WTC11 (cell line): ENCODE results near the gene SAFB. TPM values are rescaled to one million over a fixed set of nuclear protein-coding genes. Genes with fewer than 3 reads are reported as not detected.

ENCODE experiments used
- ATF1 ChIP-seq: sonication (generic); formaldehyde crosslinking; IDR thresholded peaks from 2 replicates; pipeline ENCODE4 v1.8.1; 2023; ENCODE audit warnings: mild to moderate bottlenecking, moderate library complexity, missing genetic modification reagents
- ATF6 ChIP-seq: sonication (generic); formaldehyde crosslinking; IDR thresholded peaks from 2 replicates; pipeline ENCODE4 v1.8.1; 2023; ENCODE audit warnings: mild to moderate bottlenecking, missing genetic modification reagents
- CDX4 ChIP-seq: fragments of 250-450 bp; sonication (Bioruptor Pico); IDR thresholded peaks from 2 replicates; pipeline ENCODE4 v1.9.0; 2021; ENCODE audit warnings: moderate library complexity, mild to moderate bottlenecking, inconsistent platforms, borderline replicate concordance
- CREM ChIP-seq: sonication (generic); formaldehyde crosslinking; IDR thresholded peaks from 2 replicates; pipeline ENCODE4 v1.8.1; 2022; ENCODE audit warnings: mild to moderate bottlenecking, missing genetic modification reagents, moderate library complexity
- E2F1 ChIP-seq: sonication (generic); formaldehyde crosslinking; IDR thresholded peaks from 2 replicates; pipeline ENCODE4 v1.8.0; 2022; ENCODE audit warnings: mild to moderate bottlenecking, missing genetic modification reagents
- ETV6 ChIP-seq: sonication (generic); formaldehyde crosslinking; IDR thresholded peaks from 2 replicates; pipeline ENCODE4 v1.8.1; 2022; ENCODE audit warnings: mild to moderate bottlenecking, missing genetic modification reagents
- GRHL2 ChIP-seq: fragments of 250-450 bp; sonication (Bioruptor Pico); IDR thresholded peaks from 2 replicates; pipeline ENCODE4 v1.8.0; 2022; ENCODE audit warnings: mild to moderate bottlenecking, moderate library complexity; ENCODE audit not compliant: insufficient replicate concordance, severe bottlenecking
- HMGA2 ChIP-seq: fragments of 250-450 bp; sonication (Bioruptor Pico); IDR thresholded peaks from 2 replicates; pipeline ENCODE4 v1.4.0; 2021; ENCODE audit warnings: mild to moderate bottlenecking, moderate library complexity
- JUN ChIP-seq: sonication (generic); formaldehyde crosslinking; IDR thresholded peaks from 2 replicates; pipeline ENCODE4 v1.8.0; 2023; ENCODE audit warnings: mild to moderate bottlenecking, missing genetic modification reagents
- KAT7 ChIP-seq: sonication (generic); formaldehyde crosslinking; IDR thresholded peaks from 2 replicates; pipeline ENCODE4 v1.8.1; 2023; ENCODE audit warnings: missing genetic modification reagents, mild to moderate bottlenecking, borderline replicate concordance
- NFYB ChIP-seq: sonication (generic); formaldehyde crosslinking; conservative IDR thresholded peaks from 2 replicates; pipeline ENCODE4 v1.8.0; 2022; ENCODE audit warnings: low read depth, missing genetic modification reagents
- OVOL2 ChIP-seq: fragments of 250-450 bp; sonication (Bioruptor Pico); IDR thresholded peaks from 2 replicates; pipeline ENCODE4 v1.9.0; 2021; ENCODE audit warnings: mild to moderate bottlenecking, borderline replicate concordance
- RELA ChIP-seq: sonication (generic); formaldehyde crosslinking; IDR thresholded peaks from 2 replicates; pipeline ENCODE4 v1.8.1; 2022; ENCODE audit warnings: missing genetic modification reagents, mild to moderate bottlenecking, borderline replicate concordance
- RORB ChIP-seq: fragments of 250-450 bp; sonication (Bioruptor Pico); IDR thresholded peaks from 2 replicates; pipeline ENCODE4 v1.9.0; 2021; ENCODE audit warnings: mild to moderate bottlenecking
- ZBTB21 ChIP-seq: sonication (generic); formaldehyde crosslinking; IDR thresholded peaks from 2 replicates; pipeline ENCODE4 v1.8.1; 2023; ENCODE audit warnings: mild to moderate bottlenecking, missing genetic modification reagents, borderline replicate concordance
- ZNF317 ChIP-seq: sonication (generic); formaldehyde crosslinking; IDR thresholded peaks from 2 replicates; pipeline ENCODE4 v1.8.1; 2023; ENCODE audit warnings: low read depth, mild to moderate bottlenecking, moderate library complexity, missing genetic modification reagents, borderline replicate concordance
- ZNF671 ChIP-seq: fragments of 250-450 bp; sonication (Bioruptor Pico); IDR thresholded peaks from 2 replicates; pipeline ENCODE4 v1.8.0; 2021; ENCODE audit warnings: mild to moderate bottlenecking
- total RNA-seq: library from RNA; stranded (reverse); gene quantifications from 3 replicates; pipeline ENCODE4 v1.2.3, GENCODE V29; 2021
- TF ChIP-seq, protein P1 (sequence below): sonication (generic); formaldehyde crosslinking; conservative IDR thresholded peaks from 2 replicates; pipeline ENCODE4 v1.8.1; 2023; ENCODE audit warnings: mild to moderate bottlenecking, low read depth, missing genetic modification reagents, moderate library complexity
- TF ChIP-seq, protein P2 (sequence below): fragments of 250-450 bp; sonication (Bioruptor Pico); conservative IDR thresholded peaks from 2 replicates; pipeline ENCODE4 v1.9.0; 2021; ENCODE audit warnings: mild to moderate bottlenecking
- TF ChIP-seq, protein P3 (sequence below): sonication (generic); formaldehyde crosslinking; IDR thresholded peaks from 2 replicates; pipeline ENCODE4 v1.8.1; 2023; ENCODE audit warnings: mild to moderate bottlenecking, missing genetic modification reagents, moderate library complexity
- TF ChIP-seq, protein P4 (sequence below): fragments of 250-450 bp; sonication (Bioruptor Pico); IDR thresholded peaks from 2 replicates; pipeline ENCODE4 v2.1.2; 2022; ENCODE audit warnings: mild to moderate bottlenecking, moderate library complexity
- TF ChIP-seq, protein P5 (sequence below): sonication (generic); formaldehyde crosslinking; IDR thresholded peaks from 2 replicates; pipeline ENCODE4 v1.8.0; 2022; ENCODE audit warnings: missing genetic modification reagents

The SAFB gene
- total RNA-seq, 1 experiment from 2014 or later, result 141 TPM

GRCh38 chr19:5622465-5623396, at the start of gene SAFB, which contains the start of gene SAFB2 (continued):
- TF ChIP-seq, protein P1, sequence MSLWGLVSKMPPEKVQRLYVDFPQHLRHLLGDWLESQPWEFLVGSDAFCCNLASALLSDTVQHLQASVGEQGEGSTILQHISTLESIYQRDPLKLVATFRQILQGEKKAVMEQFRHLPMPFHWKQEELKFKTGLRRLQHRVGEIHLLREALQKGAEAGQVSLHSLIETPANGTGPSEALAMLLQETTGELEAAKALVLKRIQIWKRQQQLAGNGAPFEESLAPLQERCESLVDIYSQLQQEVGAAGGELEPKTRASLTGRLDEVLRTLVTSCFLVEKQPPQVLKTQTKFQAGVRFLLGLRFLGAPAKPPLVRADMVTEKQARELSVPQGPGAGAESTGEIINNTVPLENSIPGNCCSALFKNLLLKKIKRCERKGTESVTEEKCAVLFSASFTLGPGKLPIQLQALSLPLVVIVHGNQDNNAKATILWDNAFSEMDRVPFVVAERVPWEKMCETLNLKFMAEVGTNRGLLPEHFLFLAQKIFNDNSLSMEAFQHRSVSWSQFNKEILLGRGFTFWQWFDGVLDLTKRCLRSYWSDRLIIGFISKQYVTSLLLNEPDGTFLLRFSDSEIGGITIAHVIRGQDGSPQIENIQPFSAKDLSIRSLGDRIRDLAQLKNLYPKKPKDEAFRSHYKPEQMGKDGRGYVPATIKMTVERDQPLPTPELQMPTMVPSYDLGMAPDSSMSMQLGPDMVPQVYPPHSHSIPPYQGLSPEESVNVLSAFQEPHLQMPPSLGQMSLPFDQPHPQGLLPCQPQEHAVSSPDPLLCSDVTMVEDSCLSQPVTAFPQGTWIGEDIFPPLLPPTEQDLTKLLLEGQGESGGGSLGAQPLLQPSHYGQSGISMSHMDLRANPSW (CRISPR knock-in tag), result no peak
- no peak for TF ChIP-seq CDX4 (CRISPR knock-in tag)
- TF ChIP-seq CREM (CRISPR knock-in tag), result peak; percentile 46; the same call in 1 of the 2 replicates
- TF ChIP-seq, protein P2, sequence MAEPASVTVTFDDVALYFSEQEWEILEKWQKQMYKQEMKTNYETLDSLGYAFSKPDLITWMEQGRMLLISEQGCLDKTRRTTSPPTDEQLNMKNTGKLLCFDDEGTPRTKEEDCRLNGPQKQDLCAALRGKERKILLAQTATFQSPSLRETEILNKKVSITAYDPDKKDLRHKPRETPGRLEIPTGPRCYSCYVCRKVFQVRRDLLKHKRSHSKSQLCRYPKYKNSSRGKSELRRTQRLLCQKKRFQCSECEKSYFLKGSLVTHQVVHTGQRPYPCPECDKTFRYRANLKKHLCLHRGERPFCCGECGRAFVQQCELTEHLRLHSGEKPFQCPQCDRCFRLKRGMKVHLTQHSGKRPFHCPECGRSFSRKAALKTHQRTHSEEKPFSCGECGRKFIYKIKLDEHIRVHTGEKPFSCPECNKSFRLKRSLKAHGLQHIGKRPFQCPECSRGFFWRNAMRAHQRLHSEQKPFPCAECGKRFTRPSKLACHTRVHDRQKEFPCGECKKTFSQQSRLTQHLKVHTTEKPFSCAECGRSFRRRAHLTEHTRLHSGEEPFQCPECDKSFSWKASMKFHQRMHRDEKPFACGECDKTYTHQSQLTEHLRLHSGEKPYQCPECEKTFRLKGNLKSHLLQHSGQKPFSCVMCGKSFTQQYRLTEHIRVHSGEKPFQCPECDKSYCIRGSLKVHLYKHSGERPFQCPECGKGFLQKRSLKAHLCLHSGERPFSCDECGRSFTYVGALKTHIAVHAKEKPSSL (CRISPR knock-in tag), result no peak
- TF ChIP-seq KAT7 (CRISPR knock-in tag), result no peak
- TF ChIP-seq ZBTB21 (CRISPR knock-in tag), result no peak
- no peak for TF ChIP-seq ZNF671 (CRISPR knock-in tag)
- TF ChIP-seq, protein P3, sequence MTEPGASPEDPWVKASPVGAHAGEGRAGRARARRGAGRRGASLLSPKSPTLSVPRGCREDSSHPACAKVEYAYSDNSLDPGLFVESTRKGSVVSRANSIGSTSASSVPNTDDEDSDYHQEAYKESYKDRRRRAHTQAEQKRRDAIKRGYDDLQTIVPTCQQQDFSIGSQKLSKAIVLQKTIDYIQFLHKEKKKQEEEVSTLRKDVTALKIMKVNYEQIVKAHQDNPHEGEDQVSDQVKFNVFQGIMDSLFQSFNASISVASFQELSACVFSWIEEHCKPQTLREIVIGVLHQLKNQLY (CRISPR knock-in tag), result no peak
- TF ChIP-seq, protein P4, sequence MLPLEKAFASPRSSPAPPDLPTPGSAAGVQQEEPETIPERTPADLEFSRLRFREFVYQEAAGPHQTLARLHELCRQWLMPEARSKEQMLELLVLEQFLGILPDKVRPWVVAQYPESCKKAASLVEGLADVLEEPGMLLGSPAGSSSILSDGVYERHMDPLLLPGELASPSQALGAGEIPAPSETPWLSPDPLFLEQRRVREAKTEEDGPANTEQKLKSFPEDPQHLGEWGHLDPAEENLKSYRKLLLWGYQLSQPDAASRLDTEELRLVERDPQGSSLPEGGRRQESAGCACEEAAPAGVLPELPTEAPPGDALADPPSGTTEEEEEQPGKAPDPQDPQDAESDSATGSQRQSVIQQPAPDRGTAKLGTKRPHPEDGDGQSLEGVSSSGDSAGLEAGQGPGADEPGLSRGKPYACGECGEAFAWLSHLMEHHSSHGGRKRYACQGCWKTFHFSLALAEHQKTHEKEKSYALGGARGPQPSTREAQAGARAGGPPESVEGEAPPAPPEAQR, result no peak
- TF ChIP-seq OVOL2, result no peak
- no peak for TF ChIP-seq ATF1
- no peak for TF ChIP-seq HMGA2 (CRISPR knock-in tag)
- no peak for TF ChIP-seq ATF6
- no peak for TF ChIP-seq ZNF317 (CRISPR knock-in tag)
- no peak for TF ChIP-seq NFYB
- TF ChIP-seq JUN (CRISPR knock-in tag), result peak; percentile 61
- no peak for TF ChIP-seq GRHL2
- TF ChIP-seq, protein P5, sequence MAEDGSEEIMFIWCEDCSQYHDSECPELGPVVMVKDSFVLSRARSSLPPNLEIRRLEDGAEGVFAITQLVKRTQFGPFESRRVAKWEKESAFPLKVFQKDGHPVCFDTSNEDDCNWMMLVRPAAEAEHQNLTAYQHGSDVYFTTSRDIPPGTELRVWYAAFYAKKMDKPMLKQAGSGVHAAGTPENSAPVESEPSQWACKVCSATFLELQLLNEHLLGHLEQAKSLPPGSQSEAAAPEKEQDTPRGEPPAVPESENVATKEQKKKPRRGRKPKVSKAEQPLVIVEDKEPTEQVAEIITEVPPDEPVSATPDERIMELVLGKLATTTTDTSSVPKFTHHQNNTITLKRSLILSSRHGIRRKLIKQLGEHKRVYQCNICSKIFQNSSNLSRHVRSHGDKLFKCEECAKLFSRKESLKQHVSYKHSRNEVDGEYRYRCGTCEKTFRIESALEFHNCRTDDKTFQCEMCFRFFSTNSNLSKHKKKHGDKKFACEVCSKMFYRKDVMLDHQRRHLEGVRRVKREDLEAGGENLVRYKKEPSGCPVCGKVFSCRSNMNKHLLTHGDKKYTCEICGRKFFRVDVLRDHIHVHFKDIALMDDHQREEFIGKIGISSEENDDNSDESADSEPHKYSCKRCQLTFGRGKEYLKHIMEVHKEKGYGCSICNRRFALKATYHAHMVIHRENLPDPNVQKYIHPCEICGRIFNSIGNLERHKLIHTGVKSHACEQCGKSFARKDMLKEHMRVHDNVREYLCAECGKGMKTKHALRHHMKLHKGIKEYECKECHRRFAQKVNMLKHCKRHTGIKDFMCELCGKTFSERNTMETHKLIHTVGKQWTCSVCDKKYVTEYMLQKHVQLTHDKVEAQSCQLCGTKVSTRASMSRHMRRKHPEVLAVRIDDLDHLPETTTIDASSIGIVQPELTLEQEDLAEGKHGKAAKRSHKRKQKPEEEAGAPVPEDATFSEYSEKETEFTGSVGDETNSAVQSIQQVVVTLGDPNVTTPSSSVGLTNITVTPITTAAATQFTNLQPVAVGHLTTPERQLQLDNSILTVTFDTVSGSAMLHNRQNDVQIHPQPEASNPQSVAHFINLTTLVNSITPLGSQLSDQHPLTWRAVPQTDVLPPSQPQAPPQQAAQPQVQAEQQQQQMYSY (CRISPR knock-in tag), result no peak; the same call in 1 of the 2 replicates
- TF ChIP-seq E2F1 (CRISPR knock-in tag), result no peak
- no peak for TF ChIP-seq RELA
- no peak for TF ChIP-seq RORB
- TF ChIP-seq ETV6 (CRISPR knock-in tag), result peak; percentile 49
